HG03439 (cell line): ENCODE measurements around the gene ADAP1.
"Not testable (repeated sequence)": the region's sequence is repeated elsewhere in the genome, so short reads cannot be mapped to it uniquely, and the experiment has no call there.

ENCODE experiments used
- ATAC-seq: cut with Tn5 transposase; IDR thresholded peaks from one replicate; pipeline ENCODE4 v1.9.1; 2021; ENCODE audit warnings: mild to moderate bottlenecking, moderate library complexity; ENCODE audit not compliant: unreplicated experiment

ADAP1 gene

DNA sequence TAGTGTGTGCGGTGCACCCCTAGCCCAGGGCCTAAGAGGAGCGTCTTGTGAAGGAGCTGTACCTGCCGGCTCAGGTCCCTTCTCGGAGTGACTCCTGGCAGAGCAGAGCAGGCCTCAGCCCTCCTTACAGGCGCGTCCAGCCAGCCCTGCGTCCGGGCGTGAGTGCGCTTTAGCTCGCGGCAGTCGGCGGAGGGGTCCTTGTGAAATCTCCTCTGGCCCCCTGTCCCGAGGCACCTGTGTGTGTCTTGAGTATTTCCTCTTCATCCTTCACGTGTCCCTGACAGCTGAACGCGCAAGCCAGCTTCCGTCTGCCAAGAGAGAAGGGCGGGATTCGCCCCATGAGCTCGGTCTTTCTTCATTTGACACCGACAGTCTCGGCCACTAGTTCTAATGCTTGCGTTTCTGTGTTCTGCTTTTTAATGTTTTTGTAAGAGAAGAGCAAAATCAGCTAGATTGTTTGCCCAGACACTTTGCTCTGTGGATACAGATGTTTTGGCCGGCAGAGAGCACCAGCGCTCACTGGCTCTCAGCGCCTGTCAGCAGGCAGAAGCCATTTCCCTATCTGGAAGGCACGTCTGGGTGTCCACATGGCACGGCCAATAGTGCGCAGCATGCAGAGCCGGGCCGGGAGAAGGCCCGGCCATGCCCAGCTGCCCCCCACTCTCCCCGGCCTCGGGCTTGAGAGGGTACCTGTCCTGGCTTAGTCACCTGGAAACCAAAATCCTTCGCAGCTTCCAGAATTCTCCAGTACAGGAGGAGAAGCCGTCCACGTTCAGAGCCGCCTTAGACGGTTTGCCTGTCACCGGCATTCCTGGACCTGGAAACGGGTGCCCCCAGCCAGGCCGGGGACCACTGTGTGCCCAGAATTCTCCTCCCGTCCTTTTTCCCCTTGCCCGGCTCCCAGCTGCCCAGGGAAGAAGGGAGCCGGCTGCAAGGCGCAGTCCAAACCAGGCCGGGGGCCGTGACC, 71.1 kb downstream of the ADAP1 start:
- no peak for ATAC-seq

DNA sequence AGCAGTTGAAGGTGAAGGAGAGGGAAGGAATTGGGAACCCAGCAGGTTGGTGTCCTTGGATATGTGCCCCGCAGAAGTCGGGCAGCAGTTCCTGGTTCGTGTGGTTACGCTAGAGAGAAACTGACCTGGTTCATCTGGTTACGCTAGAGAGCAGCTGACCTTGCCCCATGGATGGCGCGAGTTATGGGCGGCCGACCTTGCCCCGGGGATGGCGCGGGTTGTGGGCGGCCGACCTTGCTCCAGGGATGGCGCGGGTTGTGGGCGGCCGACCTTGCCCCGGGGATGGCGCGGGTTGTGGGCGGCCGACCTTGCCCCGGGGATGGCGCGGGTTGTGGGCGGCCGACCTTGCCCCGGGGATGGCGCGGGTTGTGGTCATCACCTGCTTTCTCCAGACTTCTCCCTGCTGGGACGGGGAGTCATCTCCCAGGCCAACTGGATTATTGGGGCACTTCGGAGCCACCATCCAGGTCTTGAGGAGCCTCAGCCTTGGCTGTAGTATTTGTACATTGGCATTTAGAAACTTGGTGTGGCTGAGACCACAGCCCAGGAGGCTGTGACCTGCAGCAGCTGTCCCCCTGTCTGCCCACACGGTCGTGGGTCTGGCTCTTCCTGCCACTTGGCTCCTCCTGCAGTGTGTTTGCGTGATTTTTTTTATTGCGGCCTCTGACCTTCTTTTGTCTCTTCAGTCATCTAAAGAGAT, 72.0 kb downstream of the ADAP1 start:
- no peak for ATAC-seq

- no peak for ATAC-seq
These were observed 72.8 kb downstream of the ADAP1 start for GRCh38 chr7:881441-882234.

GRCh38 chr7:880450-880849, 74.0 kb downstream of the ADAP1 start:
- no peak for ATAC-seq

GRCh38 chr7:879706-880105, 74.8 kb downstream of the ADAP1 start:
- ATAC-seq = no peak

DNA sequence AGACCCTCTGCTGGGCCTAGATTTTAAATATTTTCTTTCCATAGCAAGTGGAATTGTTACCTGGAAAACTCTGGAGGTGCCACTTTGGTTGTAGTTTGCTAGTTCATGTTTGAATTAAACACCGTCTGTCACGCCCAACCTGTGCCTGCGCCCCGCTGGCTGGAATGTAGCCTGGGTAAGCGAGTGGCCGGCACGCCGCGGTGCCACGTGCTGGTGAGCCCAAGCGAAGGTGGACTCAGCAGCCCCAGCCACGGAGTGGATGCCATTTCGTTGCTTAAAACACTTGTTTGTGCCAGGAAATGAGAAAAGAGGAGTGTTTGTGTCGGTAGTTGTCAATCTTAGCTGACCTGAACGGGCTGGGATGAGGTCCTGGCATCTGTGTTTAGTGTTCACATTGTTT, 75.4 kb downstream of the ADAP1 start:
- no peak for ATAC-seq

DNA sequence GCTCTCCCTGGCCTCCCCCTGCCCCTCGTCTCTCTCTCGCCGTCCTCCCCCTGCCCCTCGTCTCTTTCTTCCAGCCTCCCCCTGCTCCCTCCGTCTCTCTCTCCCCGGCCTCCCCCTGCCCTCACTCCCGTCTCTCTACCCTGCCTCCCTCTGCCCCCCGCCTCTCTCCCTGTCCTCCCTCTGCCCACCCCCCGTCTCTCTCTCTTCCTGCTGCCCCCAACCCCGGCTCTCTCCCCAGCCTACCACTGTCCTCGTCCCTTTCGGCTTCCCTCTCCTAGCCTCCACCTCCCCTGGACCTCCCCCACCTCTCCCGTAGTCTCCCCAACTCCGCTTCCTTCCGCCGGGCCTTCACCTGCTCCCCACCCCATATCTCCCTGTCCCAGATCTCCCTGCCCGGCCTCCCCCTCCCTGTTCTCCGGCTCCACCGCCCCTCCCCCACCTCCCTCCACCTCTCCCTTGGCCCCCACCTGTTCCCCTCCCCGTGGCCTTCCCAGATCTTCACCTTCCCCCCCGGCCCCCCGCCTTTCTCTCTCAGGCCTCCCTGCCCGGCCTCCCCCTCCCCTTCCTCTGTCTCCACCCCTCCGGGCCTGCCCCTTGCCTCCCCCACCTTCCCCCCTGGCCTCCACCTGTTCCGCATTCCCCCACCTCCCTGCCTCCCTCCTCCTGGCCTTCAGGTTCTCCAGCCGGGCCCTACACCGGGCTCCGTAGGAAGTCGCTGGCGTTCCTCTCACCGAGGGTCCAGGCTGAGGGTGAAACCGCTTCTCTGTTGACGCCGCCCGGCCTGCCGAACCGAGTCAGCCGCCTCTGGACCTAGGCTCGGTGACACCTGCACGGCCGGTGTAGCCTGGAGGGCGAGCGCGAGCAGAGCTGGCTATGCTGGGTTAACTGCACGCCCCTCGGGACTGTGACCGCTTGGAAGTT, 76.9 kb downstream of the ADAP1 start:
- ATAC-seq = no peak

DNA sequence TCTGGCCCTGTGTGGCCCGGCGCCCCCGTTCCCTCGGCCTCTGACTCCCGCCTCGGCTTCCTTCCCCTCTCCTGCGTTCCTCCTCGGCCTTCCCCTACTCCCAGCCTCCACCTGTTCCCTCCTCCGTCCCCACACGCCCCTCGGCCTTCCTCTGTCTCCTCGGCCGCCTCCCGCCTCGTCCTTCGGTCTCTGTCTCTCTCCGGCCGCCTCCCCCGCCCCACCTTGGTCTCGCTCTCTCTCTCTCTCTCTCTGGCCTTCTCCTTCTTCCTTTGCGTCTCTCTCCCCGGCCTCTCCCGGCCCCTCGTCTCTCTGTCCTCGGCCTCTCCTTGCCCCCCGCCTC, 77.5 kb downstream of the ADAP1 start:
- ATAC-seq = peak; percentile 19

GRCh38 chr7:876077-876971, 78.2 kb downstream of the ADAP1 start, which contains the start of gene GET4:
GET4 (plus strand) TSS chr7:876554; CDS start chr7:876646, 92 bp downstream.
- peak; percentile 72 for ATAC-seq

- ATAC-seq = no peak
These were observed 78.9 kb downstream of the ADAP1 start for GRCh38 chr7:875476-876076.

- no peak for ATAC-seq
These were observed 79.4 kb downstream of the ADAP1 start for GRCh38 chr7:875051-875450.

GRCh38 chr7:874031-874749, 80.3 kb downstream of the ADAP1 start:
- ATAC-seq = no peak

DNA sequence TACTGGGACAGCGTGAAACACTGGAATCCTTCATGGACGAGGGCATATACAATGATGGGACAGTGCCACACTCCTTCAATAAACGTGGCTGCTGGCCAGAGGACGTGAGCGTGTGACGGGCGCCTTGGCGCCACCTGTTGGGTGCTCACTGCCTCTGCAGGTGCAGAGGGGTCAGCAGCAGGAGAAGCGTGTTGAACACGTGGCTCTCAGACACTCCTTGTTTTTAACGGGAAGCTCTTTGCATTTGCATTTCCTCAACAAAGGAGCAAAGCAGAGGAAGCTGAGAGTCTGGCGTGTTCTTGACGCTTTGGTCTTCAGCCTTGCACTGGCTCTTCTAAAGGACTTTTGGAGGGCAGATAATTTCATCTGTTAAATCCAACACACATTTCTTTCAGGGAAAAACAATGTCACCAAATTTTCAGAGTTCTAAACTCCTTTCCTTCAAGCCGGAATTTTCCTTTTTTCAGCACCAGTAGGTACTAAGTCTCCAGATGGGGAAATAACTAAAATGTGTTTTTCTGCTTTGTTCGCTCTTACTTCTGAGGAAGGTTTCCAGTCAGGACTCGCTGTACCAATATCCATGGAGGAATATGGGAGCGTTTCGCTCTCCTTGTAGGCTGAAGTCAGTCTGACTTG, 81.0 kb downstream of the ADAP1 start:
- no peak for ATAC-seq

DNA sequence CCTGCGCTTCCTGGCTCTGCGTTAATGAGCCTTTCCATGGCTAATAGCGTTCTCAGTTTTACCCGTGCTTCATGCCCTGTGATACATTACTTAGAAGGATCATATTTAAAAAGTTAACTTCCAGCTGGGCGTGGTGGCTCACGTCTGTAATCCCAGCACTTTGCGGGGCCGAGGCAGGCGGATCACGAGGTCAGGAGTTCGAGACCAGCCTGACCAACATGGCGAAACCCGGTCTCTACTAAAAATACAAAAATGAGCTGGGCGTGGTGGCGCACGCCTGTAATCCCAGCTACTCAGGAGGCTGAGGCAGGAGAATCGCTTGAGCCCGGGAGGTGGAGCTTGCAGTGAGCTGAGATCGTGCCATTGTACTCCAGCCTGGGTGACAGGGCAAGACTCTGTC, 81.8 kb downstream of the ADAP1 start:
- ATAC-seq = not testable (repeated sequence)

DNA sequence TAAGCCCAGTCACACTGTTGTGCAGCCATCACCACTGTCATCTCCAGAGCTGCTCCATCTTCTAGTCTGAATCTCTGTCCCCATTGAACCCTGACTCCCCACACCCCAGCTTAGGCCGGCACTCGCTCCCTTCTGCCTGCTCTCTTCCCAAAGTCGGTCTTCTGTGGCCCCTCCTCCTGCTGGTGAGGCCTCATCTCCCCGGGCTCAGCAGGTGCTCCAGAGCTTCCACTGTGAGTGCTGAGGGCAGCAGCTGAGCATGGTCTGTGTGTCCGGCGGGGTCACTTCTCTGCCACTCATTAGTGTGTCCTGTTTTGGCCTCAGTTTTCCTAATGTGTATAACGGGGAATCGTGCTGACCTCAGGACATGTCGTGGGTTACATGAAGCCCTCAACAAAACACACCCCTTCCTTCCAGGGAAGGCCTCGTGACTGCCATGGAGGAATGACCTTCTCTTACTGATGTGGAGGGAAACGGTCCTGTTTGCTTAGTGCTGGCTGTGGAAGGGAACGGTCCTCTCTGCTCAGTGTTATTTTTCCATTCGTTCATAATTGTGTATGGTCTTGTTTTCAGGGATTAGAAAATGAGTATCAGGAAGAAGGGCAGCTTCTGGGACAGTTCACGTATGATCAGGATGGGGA, 82.5 kb downstream of the ADAP1 start:
- no peak for ATAC-seq

DNA sequence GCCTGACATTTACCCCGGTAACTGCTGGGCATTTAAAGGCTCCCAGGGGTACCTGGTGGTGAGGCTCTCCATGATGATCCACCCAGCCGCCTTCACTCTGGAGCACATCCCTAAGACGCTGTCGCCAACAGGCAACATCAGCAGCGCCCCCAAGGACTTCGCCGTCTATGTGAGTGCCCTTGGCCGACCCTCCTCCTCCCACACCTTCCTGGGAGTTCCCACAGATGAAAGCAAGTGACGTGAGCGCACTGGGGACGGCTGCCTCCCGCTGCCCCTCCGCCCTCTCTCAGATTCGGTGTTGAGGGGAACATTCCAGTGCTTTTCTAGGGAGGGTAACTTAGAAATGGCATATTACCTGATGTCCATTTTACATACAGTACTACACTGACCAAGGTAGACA, 85.1 kb downstream of the ADAP1 start:
- ATAC-seq = no peak

GRCh38 chr7:868189-868486, 86.3 kb downstream of the ADAP1 start:
- no peak for ATAC-seq
